Effector CD8-positive, alpha-beta T cell (primary cell): ENCODE measurements around the gene CAP1.

Experiments used
- DNase-seq: peaks from one replicate; lab custom pipeline; 2025; lab: John Stamatoyannopoulos, UW

CAP1 gene

GRCh38 chr1:40096977-40097782, 56.7 kb downstream of the CAP1 start, which contains the start of gene PPT1:
TSS of gene PPT1 (minus strand) at chr1:40097252. CDS start at chr1:40097238, 14 bp downstream.
- DNase-seq, result peak; percentile 61

GRCh38 chr1:40102038-40102437, 61.5 kb downstream of the CAP1 start:
- DNase-seq, result no peak

- no peak for DNase-seq
Observed at GRCh38 chr1:40102896-40103295, 62.4 kb downstream of the CAP1 start.

GRCh38 chr1:40105028-40105427, 64.5 kb downstream of the CAP1 start:
- DNase-seq, result no peak

- no peak for DNase-seq
Observed at GRCh38 chr1:40107290-40107959, 66.9 kb downstream of the CAP1 start.

GRCh38 chr1:40110389-40110788, 69.9 kb downstream of the CAP1 start:
- no peak for DNase-seq

GRCh38 chr1:40114400-40114799, 73.9 kb downstream of the CAP1 start:
- no peak for DNase-seq

GRCh38 chr1:40120128-40120527, 79.6 kb downstream of the CAP1 start:
- no peak for DNase-seq
